HCT116 (cell line): ENCODE data around the gene GRIK5.

Source experiments
- EZH2 ChIP-seq: fragments of 200-600 bp; sonication (generic); IDR thresholded peaks from 2 replicates; pipeline ENCODE4 v1.6.1; 2017; ENCODE audit warnings: antibody characterized with exemption, mixed run types
- TF ChIP-seq, protein P1 (sequence below): IDR thresholded peaks from 2 replicates; pipeline ENCODE4 v1.6.1; 2012; ENCODE audit warnings: low read depth
- TF ChIP-seq, protein P2 (sequence below), 3 experiments: fragments of 200-600 bp in 1 of 3; sonication (generic) in 1 of 3; IDR thresholded peaks in 2 of 3; conservative IDR thresholded peaks in 1 of 3; 2 replicates each; pipeline ENCODE4 v1.5.1; 2012 to 2017; ENCODE audit warnings: low read depth in 2 of 3, low read length in 2 of 3, antibody characterized with exemption in 1 of 3, borderline replicate concordance in 1 of 3, control low read depth in 1 of 3, mild to moderate bottlenecking in 1 of 3, mixed read lengths in 1 of 3, mixed run types in 1 of 3, moderate library complexity in 1 of 3; ENCODE audit not compliant: insufficient read depth in 1 of 3

DNA sequence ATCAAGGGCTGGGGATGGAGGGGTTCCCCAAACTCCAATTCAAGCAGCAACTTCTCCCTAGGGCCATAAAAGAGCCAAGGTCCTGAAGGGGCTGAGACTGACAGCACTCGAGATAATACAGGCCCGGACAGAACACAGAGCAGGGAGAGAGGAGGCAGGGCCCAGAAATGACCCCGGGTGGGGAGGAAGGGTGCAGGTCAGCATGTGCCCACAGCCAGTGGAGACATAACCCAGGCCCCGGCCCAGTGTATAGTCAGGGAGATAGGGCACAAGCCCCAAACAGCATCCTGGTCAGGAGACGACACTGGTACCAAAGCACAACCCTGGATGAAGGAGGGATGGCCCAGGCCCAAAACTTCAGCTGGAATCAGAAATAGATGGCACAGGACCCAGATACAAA, 47.4 kb downstream of the GRIK5 start:
- TF ChIP-seq EZH2, result no peak
- TF ChIP-seq, protein P1, sequence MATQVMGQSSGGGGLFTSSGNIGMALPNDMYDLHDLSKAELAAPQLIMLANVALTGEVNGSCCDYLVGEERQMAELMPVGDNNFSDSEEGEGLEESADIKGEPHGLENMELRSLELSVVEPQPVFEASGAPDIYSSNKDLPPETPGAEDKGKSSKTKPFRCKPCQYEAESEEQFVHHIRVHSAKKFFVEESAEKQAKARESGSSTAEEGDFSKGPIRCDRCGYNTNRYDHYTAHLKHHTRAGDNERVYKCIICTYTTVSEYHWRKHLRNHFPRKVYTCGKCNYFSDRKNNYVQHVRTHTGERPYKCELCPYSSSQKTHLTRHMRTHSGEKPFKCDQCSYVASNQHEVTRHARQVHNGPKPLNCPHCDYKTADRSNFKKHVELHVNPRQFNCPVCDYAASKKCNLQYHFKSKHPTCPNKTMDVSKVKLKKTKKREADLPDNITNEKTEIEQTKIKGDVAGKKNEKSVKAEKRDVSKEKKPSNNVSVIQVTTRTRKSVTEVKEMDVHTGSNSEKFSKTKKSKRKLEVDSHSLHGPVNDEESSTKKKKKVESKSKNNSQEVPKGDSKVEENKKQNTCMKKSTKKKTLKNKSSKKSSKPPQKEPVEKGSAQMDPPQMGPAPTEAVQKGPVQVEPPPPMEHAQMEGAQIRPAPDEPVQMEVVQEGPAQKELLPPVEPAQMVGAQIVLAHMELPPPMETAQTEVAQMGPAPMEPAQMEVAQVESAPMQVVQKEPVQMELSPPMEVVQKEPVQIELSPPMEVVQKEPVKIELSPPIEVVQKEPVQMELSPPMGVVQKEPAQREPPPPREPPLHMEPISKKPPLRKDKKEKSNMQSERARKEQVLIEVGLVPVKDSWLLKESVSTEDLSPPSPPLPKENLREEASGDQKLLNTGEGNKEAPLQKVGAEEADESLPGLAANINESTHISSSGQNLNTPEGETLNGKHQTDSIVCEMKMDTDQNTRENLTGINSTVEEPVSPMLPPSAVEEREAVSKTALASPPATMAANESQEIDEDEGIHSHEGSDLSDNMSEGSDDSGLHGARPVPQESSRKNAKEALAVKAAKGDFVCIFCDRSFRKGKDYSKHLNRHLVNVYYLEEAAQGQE, result no peak
- TF ChIP-seq, protein P2, sequence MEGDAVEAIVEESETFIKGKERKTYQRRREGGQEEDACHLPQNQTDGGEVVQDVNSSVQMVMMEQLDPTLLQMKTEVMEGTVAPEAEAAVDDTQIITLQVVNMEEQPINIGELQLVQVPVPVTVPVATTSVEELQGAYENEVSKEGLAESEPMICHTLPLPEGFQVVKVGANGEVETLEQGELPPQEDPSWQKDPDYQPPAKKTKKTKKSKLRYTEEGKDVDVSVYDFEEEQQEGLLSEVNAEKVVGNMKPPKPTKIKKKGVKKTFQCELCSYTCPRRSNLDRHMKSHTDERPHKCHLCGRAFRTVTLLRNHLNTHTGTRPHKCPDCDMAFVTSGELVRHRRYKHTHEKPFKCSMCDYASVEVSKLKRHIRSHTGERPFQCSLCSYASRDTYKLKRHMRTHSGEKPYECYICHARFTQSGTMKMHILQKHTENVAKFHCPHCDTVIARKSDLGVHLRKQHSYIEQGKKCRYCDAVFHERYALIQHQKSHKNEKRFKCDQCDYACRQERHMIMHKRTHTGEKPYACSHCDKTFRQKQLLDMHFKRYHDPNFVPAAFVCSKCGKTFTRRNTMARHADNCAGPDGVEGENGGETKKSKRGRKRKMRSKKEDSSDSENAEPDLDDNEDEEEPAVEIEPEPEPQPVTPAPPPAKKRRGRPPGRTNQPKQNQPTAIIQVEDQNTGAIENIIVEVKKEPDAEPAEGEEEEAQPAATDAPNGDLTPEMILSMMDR (IDR thresholded peaks at IDR 0.05 in 2 of 3, conservative IDR thresholded peaks at IDR 0.05 in 1 of 3; ENCODE audit: borderline replicate concordance in 1 of 3, insufficient read depth in 1 of 3, low read depth in 2 of 3, low read length in 2 of 3), result no peak
